Stimulated activated CD4-positive, alpha-beta T cell treated with anti-CD3 and anti-CD28 coated beads, Interleukin-12 subunit alpha, Interleukin-12 subunit beta, amount 100 ng/mL, for 48 hours (primary cell): ENCODE measurements around the gene SLIT3.

Source experiments
- DNase-seq, 3 donors: peaks; one replicate each; pipeline ENCODE4 v3.0.0-alpha.2; 2020; ENCODE audit warnings: low read depth in 2 of 3, low spot score in 1 of 3

SLIT3 gene

DNA sequence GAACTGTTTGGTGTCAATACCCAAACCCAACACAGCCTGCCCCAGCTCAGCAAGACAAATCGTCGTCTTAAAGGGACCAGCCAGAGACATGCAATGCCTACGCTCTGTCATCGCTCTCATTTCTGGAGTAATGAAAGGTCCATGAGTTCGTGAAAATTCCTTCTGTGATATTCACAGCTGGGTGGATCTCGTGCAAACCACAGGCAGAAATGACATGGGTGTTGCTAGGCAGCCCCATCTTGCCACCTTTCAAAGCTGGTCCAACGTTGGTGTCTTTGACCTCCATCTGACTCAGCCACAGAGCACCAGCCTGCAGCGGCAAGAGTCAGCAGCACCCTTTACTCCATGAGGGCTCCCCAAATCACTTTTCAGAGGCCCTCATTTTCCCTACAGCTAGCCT is 215.3 kb downstream of the SLIT3 start:
- no peak for DNase-seq

DNA sequence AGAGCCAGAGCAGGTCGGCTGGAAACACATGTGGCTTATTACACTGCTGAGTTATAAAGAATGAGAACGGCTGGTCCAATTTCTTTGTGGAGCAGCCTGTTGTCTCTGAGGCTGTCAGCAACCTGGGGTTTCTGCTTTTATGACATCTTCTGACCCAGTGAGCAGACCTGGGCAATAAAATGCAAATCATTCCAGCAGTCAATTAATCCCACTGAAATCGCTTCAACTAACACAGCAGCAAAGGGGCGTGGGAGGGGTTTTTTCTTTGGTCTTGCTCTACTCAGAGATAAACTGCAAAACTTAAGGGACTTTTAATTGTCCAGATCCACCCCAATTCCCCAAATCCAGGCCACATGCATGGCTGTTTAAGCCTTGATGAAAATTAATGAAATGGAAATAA is 215.7 kb downstream of the SLIT3 start:
- no peak for DNase-seq

DNA sequence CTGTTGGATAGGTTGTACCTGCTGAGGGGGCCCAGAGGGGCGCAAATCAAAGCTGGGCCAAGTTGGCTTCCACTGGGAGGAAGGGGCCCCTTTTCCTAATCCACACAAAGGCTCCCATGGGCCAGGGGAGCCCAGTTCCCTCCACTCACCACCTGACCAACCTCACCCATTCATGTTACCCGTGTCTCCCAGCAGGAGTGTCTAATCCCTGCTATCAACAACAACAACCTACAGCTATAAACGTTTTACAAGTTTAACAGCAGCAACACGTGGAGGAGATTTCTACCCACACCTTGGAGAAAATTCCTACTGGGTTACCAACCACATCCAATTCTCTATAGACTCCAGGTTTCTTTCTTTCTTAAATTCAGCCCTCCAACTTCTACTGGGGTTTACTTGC is 216.2 kb downstream of the SLIT3 start:
- no peak for DNase-seq

DNA sequence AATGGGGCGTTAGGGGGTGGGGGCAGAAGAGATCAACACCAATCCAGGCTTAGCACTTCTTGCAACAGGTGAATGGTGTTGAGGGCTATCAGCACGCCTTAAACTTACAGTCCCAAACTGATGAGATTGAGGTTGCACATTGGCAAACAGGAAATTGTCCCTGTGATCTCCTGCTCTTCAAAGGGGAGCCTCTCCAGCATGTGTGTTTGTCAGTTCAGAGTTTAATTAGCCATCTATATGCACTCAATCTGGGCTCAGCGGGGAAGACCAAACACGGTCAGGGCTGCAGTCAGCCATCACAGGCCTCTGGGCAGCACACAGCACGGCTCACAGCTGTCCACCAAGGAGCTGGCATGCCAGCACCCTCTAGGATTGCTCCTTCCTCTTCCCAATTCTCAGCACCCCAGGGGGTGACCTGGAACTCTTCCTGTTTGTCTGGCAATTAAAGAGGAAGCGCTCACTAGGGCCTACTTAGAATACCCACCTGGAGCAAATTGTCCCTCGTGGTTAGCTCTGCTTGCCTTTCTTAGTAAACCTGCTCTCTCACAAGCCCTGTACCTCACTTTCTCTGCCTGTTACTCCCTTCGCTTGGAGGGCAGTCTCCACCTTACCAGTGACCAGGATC is 217.4 kb downstream of the SLIT3 start:
- no peak for DNase-seq

DNA sequence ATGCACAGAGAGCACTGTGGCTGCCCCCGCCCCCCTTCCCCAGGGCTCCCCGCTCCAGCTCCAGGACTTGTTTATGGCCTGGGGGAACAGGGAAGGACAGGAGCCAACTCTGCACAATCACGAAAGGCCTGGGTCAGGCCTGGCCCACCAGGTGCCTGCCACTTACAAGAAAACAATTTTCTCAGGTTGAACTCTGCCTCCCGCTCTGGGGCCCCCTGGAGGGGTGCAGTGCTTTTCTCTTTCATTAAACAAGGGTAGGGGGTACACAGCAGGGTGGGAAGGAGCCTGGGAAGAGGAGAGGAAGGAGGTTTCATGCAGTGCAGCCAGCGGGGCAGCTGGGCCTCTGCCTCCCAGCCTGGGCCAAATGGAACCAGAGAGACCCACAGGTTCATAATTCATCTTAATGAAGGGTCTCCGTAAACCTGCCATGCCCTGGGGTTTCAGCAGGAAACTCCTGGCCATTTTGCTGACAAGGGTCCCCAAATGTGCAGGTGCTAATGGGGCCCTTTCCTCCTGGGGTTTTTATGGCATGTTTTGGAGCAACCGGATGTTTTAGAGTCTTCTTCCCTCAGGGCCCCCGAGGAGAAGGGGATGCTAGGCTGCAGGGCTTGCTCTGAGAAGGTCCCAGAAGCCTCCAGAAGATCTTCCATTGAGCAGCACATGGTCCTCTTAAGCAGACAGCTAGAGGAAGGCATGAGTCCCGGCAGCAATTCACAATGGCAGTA is 219.8 kb downstream of the SLIT3 start:
- no peak for DNase-seq

GRCh38 chr5:169080448-169080911 is 220.5 kb downstream of the SLIT3 start:
- DNase-seq = no peak

- no peak for DNase-seq
These were observed 221.2 kb downstream of the SLIT3 start for GRCh38 chr5:169079697-169080096.

- no peak for DNase-seq
These were observed 226.1 kb downstream of the SLIT3 start for GRCh38 chr5:169074839-169075238.

DNA sequence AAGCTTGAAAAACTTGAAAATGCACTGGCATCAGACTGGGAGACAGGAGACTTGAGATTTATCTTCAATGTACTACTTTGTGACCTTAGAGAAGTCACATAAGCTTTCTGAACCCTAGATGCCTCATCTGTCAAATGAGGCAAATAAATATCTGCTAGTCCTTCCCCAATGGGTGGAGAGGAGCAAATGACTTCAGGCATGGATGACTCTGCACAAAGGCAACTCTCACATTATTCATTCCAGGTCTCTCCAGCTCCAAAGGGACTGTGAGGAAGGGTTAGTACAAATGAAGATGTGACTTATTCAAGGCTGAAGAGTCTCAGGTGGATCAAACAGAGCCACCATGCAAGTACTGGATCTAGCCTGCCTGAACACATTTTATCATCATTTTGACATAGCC is 228.7 kb downstream of the SLIT3 start:
- DNase-seq = no peak

GRCh38 chr5:169070413-169070812 is 230.5 kb downstream of the SLIT3 start:
- no peak for DNase-seq

DNA sequence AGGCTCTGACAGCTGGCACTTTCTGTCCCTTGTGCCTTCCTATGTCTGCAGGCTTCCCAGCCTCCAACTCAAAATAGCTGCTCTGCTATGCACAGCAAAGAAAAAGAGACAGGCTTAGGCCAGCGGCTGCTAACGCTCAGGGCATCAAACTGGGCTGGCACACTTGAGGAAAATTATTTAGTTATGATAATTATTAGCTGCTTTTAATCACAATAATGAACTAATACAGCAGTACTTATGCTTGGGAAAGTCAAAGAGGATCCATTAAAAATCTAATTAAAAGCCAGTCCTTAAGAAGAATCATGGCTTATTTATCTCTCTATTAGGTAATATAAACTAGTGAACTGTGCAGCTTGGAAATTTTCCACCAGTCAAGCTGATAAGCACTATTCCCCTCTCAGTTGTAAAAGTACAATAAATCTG is 233.2 kb downstream of the SLIT3 start:
- DNase-seq = no peak

DNA sequence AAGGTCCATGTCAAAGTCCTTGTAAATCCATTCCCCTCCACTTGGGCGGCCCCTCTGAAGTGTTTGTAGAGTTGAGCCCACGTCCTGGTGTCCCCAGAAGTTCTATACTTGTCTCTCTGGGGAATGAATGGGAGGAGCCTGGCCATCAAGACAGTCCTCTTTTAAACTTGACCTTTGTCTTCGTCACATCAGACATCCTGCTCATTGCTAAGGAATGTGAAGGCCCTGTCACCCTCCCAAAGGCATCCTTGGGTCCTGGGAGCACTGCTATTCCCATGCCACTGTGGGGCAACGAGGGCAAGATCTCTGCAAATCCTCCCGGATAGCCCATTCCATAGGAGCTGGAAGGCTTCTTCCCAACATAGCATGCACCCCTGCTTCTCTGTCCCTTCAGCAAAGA is 235.5 kb downstream of the SLIT3 start:
- DNase-seq = no peak

GRCh38 chr5:169064093-169064492 is 236.8 kb downstream of the SLIT3 start:
- DNase-seq = no peak

GRCh38 chr5:169063316-169063953 is 237.5 kb downstream of the SLIT3 start:
- no peak for DNase-seq

GRCh38 chr5:169062690-169063089 is 238.2 kb downstream of the SLIT3 start:
- no peak for DNase-seq

- DNase-seq = no peak
These were observed 246.4 kb downstream of the SLIT3 start for GRCh38 chr5:169054506-169054905.

GRCh38 chr5:169052207-169052606 is 248.7 kb downstream of the SLIT3 start:
- no peak for DNase-seq

- no peak for DNase-seq
These were observed 249.6 kb downstream of the SLIT3 start for GRCh38 chr5:169051351-169051750.

DNA sequence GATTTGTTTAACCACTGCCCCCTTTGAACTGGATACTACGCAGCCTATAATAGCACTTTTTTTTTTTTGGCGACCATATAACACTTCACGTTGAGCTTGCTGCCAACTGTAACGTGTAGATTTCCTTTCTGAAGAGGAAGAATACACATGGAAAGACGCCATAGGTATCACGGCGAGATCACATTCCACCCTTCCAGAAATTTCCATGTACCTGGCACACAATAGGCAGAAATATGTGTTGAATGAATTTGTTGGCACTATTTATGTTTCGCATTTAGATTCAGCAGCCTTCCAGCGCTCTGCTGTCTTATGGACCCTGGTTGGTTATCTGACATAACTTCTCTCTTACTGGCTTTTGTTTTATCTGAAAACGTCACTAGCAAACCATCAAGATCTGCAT is 250.3 kb downstream of the SLIT3 start:
- DNase-seq = no peak

DNA sequence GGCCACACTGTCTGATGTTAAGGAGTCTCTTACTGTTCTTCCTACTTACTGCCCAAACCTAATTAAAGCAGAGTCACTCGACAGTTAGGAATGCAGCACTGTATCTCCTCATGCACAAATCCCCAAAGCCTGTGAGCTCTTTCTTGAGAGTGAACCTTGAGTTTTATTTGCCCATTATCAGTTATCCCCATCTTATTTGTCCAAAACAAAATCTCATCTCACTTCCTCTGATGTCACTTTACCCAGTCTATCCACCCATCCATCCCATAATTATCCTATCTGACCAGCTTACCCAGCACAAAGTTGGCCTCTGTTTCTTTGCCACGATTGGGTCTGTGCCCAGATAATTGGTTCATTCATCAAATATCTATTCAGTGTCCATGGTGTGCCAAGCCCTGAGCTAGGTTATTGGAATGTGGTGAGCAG is 250.8 kb downstream of the SLIT3 start:
- no peak for DNase-seq

- no peak for DNase-seq
These were observed 251.2 kb downstream of the SLIT3 start for GRCh38 chr5:169049712-169050111.
